Breast epithelium (tissue), 3 donors: ENCODE data around the gene PPP2R2B.

Experiments used
- CTCF ChIP-seq, 3 donors: fragments of 450-650 bp; IDR thresholded peaks; one replicate each; pipeline ENCODE4 v1.5.1; 2016 to 2017; ENCODE audit warnings: antibody characterized with exemption in 3 of 3, mild to moderate bottlenecking in 3 of 3, moderate library complexity in 3 of 3
- POLR2A ChIP-seq: fragments of 450-650 bp; IDR thresholded peaks from one replicate; pipeline ENCODE4 v1.6.1; 2016; ENCODE audit warnings: antibody characterized with exemption, mild to moderate bottlenecking, moderate library complexity

GRCh38 chr5:146560205-146560812, 318.2 kb downstream of the PPP2R2B start:
- TF ChIP-seq CTCF (IDR thresholded peaks at IDR 0.05) (no peak), POLR2A (no peak)
